Common myeloid progenitor, CD34-positive (primary cell): Measurements from ENCODE around the gene SLC4A1AP.

Experiments
- CTCF ChIA-PET: fragments of 350-600 bp; sonication (Branson Sonifier 250); formaldehyde crosslinking; loops from one replicate; lab custom pipeline; 2021; ENCODE audit warnings: antibody characterized with exemption; lab: Charles Lee
- POLR2A ChIA-PET: fragments of 350-600 bp; sonication (Branson Sonifier 250); formaldehyde crosslinking; loops from one replicate; lab custom pipeline; 2021; ENCODE audit warnings: antibody characterized with exemption; lab: Charles Lee
- DNase-seq, 3 donors: peaks; one replicate each; pipeline versions ENCODE4 v3.0.0 to v3.0.0-alpha.2; 2013
- H3K27ac ChIP-seq, 2 experiments: 1 replicate in 1 of 2; 2 replicates in 1 of 2; pipeline ENCODE4 v1.7.0; 2013; ENCODE audit warnings: inconsistent platforms in 2 of 2, low read length in 2 of 2, mild to moderate bottlenecking in 2 of 2, low read depth in 1 of 2, moderate library complexity in 1 of 2; ENCODE audit not compliant: severe bottlenecking in 2 of 2, insufficient read depth in 1 of 2, poor library complexity in 1 of 2
- H3K27me3 ChIP-seq, 5 experiments: replicated peaks in 2 of 5; 1 replicate in 3 of 5; 2 replicates in 2 of 5; pipeline versions ENCODE4 v1.6.1 to v1.7.0; 2013; ENCODE audit warnings: low read length in 4 of 5, mild to moderate bottlenecking in 2 of 5, moderate library complexity in 2 of 5, inconsistent platforms in 1 of 5; ENCODE audit not compliant: insufficient read depth in 5 of 5, control insufficient read depth in 4 of 5
- H3K36me3 ChIP-seq, 4 experiments: 1 replicate in 2 of 4; 2 replicates in 2 of 4; pipeline versions ENCODE4 v1.6.1 to v1.7.0; 2013; ENCODE audit warnings: low read length in 3 of 4, control low read depth in 1 of 4, mild to moderate bottlenecking in 1 of 4; ENCODE audit not compliant: control insufficient read depth in 4 of 4, insufficient read depth in 4 of 4
- H3K4me1 ChIP-seq, 4 experiments: 1 replicate in 3 of 4; 2 replicates in 1 of 4; pipeline versions ENCODE4 v1.6.1 to v1.7.1; 2013; ENCODE audit warnings: low read length in 3 of 4, mild to moderate bottlenecking in 3 of 4, control low read depth in 1 of 4, inconsistent platforms in 1 of 4, moderate library complexity in 1 of 4; ENCODE audit not compliant: control insufficient read depth in 4 of 4, insufficient read depth in 4 of 4; ENCODE audit errors: control extremely low read depth in 1 of 4
- H3K4me3 ChIP-seq, 7 experiments: 1 replicate in 4 of 7; 2 replicates in 3 of 7; pipeline versions ENCODE4 v1.5.1 to v1.7.0; 2013; ENCODE audit warnings: mild to moderate bottlenecking in 7 of 7, low read length in 6 of 7, moderate library complexity in 6 of 7, inconsistent platforms in 2 of 7, low read depth in 2 of 7, control low read depth in 1 of 7; ENCODE audit not compliant: insufficient read depth in 4 of 7, control insufficient read depth in 1 of 7; ENCODE audit errors: extremely low read depth in 1 of 7
- H3K9me3 ChIP-seq, 5 experiments: 1 replicate in 4 of 5; 2 replicates in 1 of 5; pipeline versions ENCODE4 v1.6.1 to v1.7.1; 2013; ENCODE audit warnings: low read length in 4 of 5, mild to moderate bottlenecking in 2 of 5, inconsistent platforms in 1 of 5, low read depth in 1 of 5, moderate library complexity in 1 of 5; ENCODE audit not compliant: control insufficient read depth in 4 of 5, insufficient read depth in 2 of 5; ENCODE audit errors: control extremely low read depth in 1 of 5
- WGBS: methylation state at CpG from one replicate; pipeline ENCODE4 v1.1.5; 2013; ENCODE audit not compliant: insufficient coverage; 5-methylcytosine and 5-hydroxymethylcytosine counted together

Gene SLC4A1AP

GRCh38 chr2:27651056-27651455 is 12.6 kb upstream of the SLC4A1AP start:
- H3K27me3 ChIP-seq = no peaks in the 10 kb centered on the region
- H3K9me3 ChIP-seq = no peaks in the 10 kb centered on the region
- POLR2A ChIA-PET = no interaction called here
- 95% methylated on average over 3 of the region's 4 CpGs for WGBS
- H3K27ac ChIP-seq = no peak overlapping the region
- CTCF ChIA-PET = interaction anchor here (1.5 kb wide), 1 partner anchor 33 kb away, joined by 3 read pairs; no protein-coding TSS in a partner anchor
- no peak overlapping the region for H3K4me3 ChIP-seq
- H3K36me3 ChIP-seq = peaks cover 40 to 91% (median 65%) of the 10 kb centered on the region in 4 experiments
- no peaks in the 10 kb centered on the region for H3K4me1 ChIP-seq
- DNase-seq = no peak

GRCh38 chr2:27652341-27652740 is 11.3 kb upstream of the SLC4A1AP start:
- H3K36me3 ChIP-seq = peaks cover 37 to 95% (median 68%) of the 10 kb centered on the region in 4 experiments
- H3K4me3 ChIP-seq = no peak overlapping the region
- ChIA-PET POLR2A (no interaction called here), CTCF (no interaction called here)
- no peaks in the 10 kb centered on the region for H3K27me3 ChIP-seq
- H3K9me3 ChIP-seq = no peaks in the 10 kb centered on the region
- no peaks in the 10 kb centered on the region for H3K4me1 ChIP-seq
- no peak overlapping the region for H3K27ac ChIP-seq
- no peak for DNase-seq

- H3K4me3 ChIP-seq = no peak overlapping the region
- H3K27me3 ChIP-seq = no peaks in the 10 kb centered on the region
- no peak overlapping the region for H3K27ac ChIP-seq
- H3K36me3 ChIP-seq = peaks cover 36 to 95% (median 69%) of the 10 kb centered on the region in 4 experiments
- ChIA-PET POLR2A (no interaction called here), CTCF (no interaction called here)
- 100% methylated on average over 1 of the region's 1 CpG for WGBS
- H3K4me1 ChIP-seq = no peaks in the 10 kb centered on the region
- DNase-seq = no peak
- H3K9me3 ChIP-seq = no peaks in the 10 kb centered on the region
These were observed 10.9 kb upstream of the SLC4A1AP start for GRCh38 chr2:27652790-27653189.

DNA sequence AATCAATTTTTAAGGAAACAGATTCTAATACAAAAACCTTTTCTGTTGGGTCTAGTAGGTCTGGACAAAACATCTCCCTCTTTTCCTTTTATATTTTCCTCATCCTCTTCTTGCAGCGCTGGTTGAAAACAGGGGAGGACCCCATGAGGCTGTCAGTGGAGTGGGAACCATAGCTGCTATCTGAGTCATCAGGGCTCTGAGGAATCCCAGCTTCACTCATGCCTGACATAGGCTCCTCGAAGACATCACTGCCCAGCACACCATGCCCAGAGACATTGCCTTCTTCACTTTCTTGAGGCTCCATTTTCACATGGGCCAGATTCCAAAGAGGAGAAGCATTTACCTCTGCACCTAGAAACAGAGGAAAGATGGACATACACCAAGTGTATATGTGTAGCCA is 10.3 kb upstream of the SLC4A1AP start:
- no peaks in the 10 kb centered on the region for H3K27me3 ChIP-seq
- H3K36me3 ChIP-seq = peaks cover 34 to 89% (median 66%) of the 10 kb centered on the region in 4 experiments
- no peak overlapping the region for H3K27ac ChIP-seq
- WGBS = 100% methylated on average over 2 of the region's 2 CpGs
- no peak for DNase-seq
- ChIA-PET POLR2A (interaction anchor here (0.7 kb wide), 1 partner anchor 387 kb away, joined by 3 read pairs; no protein-coding TSS in a partner anchor), CTCF (no interaction called here)
- H3K4me3 ChIP-seq = no peak overlapping the region
- no peaks in the 10 kb centered on the region for H3K9me3 ChIP-seq
- no peaks in the 10 kb centered on the region for H3K4me1 ChIP-seq

DNA sequence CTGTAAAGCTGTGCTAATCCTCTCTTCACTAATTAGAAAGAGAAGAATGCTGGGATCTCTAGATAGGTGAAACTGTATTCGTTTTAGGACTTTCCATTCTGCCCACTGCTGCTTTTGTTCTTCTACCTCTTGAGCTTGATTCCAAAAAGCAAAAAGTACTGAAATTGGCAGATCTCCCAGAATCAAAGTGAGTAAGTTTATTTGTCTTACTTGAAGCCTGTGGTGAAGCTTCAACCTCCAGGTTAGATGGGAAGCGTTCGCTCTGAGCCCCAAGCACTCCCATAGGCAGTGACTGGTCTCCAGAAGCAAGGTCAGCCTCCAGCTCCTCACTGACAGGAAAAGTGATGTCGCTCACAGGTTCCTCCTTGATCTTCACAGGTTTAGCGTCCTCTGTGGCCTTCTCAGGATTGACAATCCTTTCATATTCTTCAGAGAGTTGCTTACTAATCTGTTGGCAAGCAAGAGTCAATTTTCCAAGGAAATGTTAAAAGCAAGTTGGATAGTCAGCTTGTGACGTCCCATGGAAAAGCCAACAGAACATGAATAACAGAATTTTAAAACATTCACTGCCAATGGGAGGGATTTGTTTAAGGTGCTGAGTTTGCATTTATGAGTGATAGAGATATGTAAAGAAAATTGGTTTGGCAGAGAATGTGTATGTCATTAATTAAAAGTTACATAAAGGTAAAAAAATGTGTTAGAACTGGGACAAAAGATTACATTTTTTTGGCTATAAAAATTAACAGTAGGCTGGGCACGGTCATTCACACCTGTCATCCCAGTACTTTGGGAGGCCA is 8.3 kb upstream of the SLC4A1AP start:
- Histone ChIP-seq H3K4me3 (no peak overlapping the region), H3K27me3 (no peaks in the 10 kb centered on the region), H3K27ac (no peak overlapping the region), H3K4me1 (no peaks in the 10 kb centered on the region), H3K9me3 (no peaks in the 10 kb centered on the region), H3K36me3 (peaks cover 41 to 89% (median 65%) of the 10 kb centered on the region in 4 experiments)
- DNase-seq = no peak
- ChIA-PET POLR2A (no interaction called here), CTCF (interaction anchor here (1.2 to 2.2 kb wide), 2 partner anchors 9 to 12 kb away, joined by 3 to 5 read pairs; partner anchors contain the start of genes SLC4A1AP and SUPT7L)
- WGBS = 94% methylated on average over 3 of the region's 7 CpGs

GRCh38 chr2:27661371-27661770 is 2.3 kb upstream of the SLC4A1AP start:
- Histone ChIP-seq H3K36me3 (peaks cover 20 to 48% (median 36%) of the 10 kb centered on the region in 4 experiments), H3K27me3 (no peaks in the 10 kb centered on the region), H3K4me3 (no peak overlapping the region), H3K4me1 (peaks cover 12 to 26% (median 20%) of the 10 kb centered on the region in 4 experiments), H3K27ac (no peak overlapping the region), H3K9me3 (no peaks in the 10 kb centered on the region)
- ChIA-PET CTCF (no interaction called here), POLR2A (no interaction called here)
- 100% methylated on average over 1 of the region's 1 CpG for WGBS
- DNase-seq = no peak

DNA sequence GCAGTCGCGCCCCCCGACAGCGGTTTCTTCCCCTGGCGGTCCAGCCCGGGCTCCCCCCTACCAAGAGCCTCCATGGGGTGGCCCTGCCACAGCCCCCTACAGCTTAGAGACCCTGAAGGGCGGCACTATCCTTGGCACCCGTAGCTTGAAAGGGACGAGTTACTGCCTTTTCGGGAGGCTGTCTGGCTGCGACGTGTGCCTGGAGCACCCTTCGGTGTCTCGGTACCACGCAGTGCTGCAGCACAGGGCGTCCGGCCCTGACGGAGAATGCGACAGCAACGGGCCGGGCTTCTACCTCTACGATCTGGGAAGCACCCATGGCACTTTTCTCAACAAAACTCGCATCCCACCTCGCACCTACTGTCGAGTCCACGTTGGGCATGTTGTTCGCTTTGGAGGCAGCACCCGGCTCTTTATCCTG is 475 bp downstream of the SLC4A1AP start:
- no peaks in the 10 kb centered on the region for H3K27me3 ChIP-seq
- H3K4me3 ChIP-seq = peak overlapping the region; percentile 82 to 99 (median 92)
- ChIA-PET CTCF (interaction anchor here (0.8 to 7.3 kb wide), 5 partner anchors 9 to 932 kb away, joined by 3 to 57 read pairs (median 5); no protein-coding TSS in a partner anchor), POLR2A (no interaction called here)
- peaks cover 14 to 41% (median 35%) of the 10 kb centered on the region in 4 experiments for H3K36me3 ChIP-seq
- H3K9me3 ChIP-seq = no peaks in the 10 kb centered on the region
- H3K27ac ChIP-seq = peak overlapping the region; percentile 94 to 96
- no peak for DNase-seq
- WGBS = 6% methylated on average over 26 of the region's 28 CpGs
- H3K4me1 ChIP-seq = peaks cover 12 to 35% (median 25%) of the 10 kb centered on the region in 4 experiments
